Astrocyte of the hippocampus (primary cell): ENCODE measurements around the gene CCDC24.

Experiments used
- DNase-seq: peaks from one replicate; pipeline ENCODE4 v3.0.0; 2011; ENCODE audit warnings: low read depth, low spot score

CCDC24 gene

GRCh38 chr1:43991476-43992231 lies at the start of gene CCDC24:
Gene CCDC24, plus strand, starts transcription at chr1:43991599. Its CDS starts 280 bp downstream, at chr1:43991879.
- DNase-seq = peak; percentile 91

DNA sequence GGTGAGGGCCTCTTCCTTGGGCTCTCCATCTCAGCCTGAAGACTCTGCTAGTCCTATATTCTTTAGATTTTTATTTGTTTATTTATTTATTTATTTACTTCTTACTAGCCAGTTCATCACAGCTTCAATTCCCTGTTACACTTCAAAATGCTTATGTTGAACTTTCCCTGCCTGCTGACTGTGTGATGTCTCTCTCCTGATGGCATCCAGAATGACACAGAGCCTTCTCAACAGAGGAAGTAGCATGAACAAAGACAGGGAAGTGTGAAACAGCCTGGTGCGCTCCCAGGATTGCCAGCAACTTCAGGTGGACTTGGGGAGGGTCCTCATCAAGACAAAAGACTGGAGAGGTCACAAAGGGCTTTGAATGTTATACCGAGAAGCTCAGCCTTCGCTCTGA lies 49.0 kb upstream of the CCDC24 start:
- DNase-seq = no peak

DNA sequence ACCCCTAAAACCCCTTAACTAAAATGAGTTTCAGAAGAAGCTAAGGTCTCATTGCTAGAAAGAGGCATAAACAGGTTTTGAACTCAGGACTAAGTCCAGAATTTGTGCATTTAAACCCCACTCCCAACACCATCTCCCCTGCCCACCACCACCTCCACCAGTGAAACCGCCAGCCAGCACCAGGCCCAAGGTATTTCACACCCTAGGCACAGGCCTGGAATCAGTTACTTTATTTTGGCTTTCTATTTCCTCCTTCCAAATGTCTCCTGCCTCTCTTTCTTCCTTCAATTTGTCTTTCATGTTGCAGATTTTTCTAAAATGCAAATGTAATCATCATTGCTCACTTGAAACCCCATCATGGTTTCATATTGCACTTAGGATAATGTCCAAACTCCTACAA lies 46.5 kb upstream of the CCDC24 start:
- DNase-seq = no peak

GRCh38 chr1:43945674-43946235 lies 45.6 kb upstream of the CCDC24 start:
- DNase-seq = no peak

DNA sequence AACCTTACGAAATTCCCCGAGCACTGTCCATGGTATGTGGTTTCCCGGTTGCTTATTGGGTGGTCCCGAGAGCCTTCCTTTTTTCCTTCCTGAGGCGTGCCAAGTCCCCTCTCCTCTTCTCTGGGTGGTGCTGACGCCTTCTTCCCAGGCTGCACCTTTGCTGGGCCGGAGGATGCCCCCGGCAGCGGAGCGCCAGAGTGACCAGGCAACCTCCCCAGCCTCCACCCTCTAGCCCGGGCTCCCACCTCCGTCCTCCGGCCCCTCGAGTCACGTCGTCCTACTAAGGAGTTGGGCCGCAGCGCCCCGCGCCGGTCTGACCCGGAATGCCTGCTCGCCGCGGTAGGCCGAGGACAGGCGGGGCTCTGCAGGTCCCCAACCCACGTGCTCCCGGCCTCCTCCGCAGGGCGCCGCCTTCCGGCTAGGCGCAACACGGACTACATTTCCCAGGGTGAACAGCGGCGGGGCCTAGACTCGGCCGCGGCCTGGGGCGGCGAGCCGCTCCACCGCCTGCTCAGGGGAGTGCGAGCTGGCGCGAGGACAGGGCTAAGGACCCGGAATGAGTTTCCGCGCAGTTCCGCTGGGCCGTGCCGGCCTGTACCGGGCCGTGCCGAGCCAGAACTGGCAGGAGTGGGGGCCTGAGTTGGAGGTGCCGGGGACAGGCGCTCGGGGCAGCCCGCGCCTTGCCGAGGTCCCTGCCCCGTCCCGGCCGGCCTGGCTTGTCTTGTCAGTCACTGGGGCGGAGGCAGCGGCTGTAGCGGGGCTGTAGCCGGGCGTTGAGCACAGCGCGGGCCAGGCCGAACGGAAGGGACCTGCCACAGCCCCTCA lies 45.0 kb upstream of the CCDC24 start, which contains the start of gene IPO13:
Gene IPO13 (plus strand): TSS at position 715 of the 825 bp plus-strand sequence. CDS start 651 bp downstream, outside the sequence.
- DNase-seq = peak; percentile 98

DNA sequence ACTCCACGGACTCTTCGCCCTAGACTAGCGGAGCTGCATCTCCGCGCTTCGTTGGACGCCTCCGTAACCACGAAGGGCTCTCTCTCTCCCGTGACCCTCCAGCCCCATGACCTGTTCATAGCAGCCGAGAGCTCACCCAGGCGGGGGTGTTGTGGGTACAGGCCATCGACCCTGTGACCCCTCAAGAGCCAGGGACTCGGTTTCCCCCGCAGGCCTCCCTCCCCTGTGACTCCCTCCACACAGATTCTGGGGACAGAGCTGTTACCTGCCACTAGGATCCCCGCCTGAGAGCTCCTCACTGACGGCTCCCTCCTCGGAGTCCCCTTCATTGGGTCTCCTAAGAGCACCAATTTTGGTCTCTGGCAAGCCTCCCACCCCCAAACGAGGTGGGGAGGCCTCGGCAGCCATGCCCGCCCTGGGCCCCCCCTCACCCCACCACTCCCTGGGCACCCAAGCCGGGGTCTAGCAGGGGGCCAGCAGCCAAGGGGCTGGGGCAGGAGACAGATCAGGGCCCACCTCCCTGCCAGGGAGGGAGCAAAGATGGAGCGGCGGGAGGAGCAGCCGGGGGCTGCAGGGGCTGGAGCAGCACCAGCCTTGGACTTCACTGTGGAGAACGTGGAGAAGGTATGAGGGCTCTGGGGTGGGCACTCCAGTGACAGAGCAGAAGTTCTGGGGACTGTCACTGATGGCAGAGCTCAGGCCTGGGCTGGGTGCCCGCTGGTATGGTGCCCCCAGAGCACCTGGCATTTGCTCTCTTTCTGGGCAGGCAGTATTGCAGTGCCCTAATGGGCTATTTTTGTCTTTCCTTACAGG lies 44.1 kb upstream of the CCDC24 start:
- DNase-seq = no peak

- peak; percentile 21 for DNase-seq
Measured at GRCh38 chr1:43947874-43948437, 43.4 kb upstream of the CCDC24 start.

DNA sequence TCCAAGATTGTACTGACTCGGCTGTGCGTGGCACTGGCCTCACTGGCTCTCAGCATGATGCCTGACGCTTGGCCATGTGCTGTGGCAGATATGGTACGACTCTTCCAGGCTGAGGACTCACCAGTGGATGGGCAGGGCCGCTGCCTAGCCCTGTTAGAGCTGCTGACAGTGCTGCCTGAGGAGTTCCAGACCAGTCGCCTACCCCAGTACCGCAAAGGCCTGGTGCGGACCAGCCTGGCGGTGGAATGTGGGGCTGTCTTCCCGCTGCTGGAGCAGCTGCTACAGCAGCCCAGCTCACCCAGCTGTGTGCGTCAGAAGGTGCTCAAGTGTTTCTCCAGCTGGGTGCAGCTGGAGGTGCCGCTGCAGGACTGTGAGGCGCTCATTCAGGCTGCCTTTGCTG lies 41.7 kb upstream of the CCDC24 start:
- DNase-seq = no peak

DNA sequence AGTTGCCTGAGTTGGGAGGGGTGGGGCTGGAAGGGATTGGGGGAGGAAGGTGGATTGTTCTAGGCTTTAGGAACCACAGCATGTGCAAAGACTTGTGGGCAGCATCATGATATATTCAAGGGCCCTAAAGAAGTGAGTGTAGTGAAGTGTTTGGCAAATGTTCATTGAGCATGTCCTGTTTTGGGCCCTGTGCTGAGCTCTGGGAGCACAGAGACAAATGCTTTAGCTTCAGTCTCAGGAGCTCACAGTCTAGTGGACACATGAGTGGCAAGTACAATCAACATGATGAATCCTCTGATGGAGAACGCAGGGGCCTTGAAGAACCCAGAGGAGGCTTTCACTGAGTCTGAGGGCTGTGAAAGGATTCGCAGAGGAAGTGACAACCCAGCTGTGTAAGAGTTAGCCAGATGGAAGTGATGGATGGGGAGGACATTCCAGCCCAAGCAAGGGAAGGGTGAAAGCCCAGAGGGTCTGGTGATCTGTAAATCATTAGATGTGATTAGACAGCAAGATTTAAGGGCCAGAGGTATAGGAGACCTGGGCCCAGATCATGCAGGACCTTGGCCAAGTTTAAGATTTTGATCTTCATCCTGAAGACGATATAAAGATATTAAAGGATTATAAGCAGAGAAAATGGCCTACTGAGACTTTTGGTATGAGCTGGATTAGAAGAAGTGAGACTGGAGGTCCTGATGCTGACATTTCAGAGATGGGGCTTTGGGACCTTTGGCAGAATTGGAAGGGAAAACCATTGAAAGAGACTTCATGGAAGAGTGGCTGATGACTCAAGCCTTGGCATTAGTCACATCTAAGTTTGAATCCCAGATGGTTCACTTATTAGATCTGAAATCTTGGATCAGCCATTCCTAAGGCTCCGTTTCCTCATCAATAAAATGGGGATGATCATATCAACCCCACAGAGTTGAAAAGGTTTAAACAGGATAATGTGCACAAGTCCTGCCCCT lies 40.1 kb upstream of the CCDC24 start:
- no peak for DNase-seq

DNA sequence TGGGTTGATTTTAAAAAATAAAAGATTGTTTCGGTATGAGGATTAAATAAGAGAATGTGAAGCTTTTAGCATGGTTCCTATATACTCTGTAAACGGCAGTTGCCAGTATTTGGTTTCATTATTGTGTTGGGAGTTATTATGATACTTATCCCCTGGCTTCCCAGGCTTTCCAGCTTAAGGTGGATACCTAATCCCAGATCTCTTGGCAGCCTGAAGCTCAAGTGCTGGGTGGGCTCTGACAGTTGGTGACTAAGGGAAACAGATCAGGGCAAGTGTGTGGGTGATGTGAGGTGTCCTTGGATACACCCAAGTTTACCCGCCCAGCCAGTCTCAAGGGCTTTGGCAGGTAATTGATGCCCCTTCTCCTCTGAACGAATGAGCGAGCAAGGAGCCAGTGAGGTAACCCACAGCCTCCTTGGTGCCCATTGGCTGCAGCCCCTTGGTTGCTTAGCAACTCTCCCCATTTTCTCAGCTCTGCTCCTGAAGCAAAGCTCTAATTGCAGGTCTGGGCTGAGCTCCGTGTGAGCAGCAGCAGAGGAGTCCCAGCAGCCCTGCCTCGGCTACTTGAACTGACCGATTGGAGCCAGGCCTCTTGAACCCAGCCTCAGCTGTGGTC lies 38.6 kb upstream of the CCDC24 start:
- DNase-seq = peak; percentile 20

GRCh38 chr1:43953361-43953760 lies 38.0 kb upstream of the CCDC24 start:
- DNase-seq = no peak

DNA sequence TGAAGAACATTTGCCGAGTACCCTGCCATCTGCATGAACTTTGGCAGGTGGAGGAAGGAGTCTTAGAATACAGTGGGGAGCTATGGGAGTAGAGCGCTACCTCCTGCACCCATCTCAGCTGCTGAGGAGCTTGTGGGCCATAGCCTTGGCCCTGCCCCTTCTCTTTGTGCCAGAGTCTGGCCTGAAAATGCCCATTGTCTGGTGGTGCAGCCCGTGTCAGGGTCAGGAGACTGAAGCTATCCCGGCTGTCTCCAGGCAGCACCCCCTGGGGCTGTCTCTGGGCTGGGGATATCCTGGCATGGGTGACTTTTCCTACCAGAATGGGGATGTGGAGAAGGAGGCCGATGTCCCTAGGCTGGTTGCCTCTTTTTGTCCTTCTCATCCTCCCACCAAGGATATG lies 37.4 kb upstream of the CCDC24 start:
- DNase-seq = no peak

GRCh38 chr1:43956234-43956633 lies 35.2 kb upstream of the CCDC24 start:
- no peak for DNase-seq

DNA sequence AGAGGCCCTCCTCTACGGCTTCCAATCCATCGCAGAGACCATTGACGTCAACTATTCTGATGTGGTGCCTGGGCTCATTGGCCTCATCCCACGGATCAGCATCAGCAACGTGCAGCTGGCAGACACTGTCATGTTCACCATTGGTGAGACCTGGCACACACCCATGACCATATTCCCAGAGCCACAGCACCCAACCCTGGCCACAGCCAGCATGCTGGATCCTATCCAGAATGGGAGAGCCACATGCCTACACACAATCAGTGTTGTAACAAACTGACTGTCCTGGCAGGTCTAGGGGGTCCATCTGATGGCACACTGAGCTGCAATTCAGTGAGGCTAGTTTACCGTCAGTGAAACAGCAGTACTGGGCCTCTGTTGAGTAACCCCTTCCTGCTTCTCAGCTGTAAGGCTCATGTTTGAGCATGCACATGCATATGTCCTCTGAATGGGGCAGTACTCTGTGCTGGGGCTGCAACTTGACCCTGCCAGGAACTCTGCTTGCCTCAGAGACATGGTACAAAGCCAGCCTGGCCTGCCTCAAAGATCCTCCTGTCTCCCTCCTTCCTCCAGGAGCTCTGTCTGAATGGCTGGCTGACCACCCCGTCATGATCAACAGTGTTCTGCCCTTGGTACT lies 33.9 kb upstream of the CCDC24 start:
- DNase-seq = no peak

- DNase-seq = no peak
Measured at GRCh38 chr1:43958351-43959255, 32.8 kb upstream of the CCDC24 start.

GRCh38 chr1:43960798-43961197 lies 30.6 kb upstream of the CCDC24 start:
- no peak for DNase-seq

DNA sequence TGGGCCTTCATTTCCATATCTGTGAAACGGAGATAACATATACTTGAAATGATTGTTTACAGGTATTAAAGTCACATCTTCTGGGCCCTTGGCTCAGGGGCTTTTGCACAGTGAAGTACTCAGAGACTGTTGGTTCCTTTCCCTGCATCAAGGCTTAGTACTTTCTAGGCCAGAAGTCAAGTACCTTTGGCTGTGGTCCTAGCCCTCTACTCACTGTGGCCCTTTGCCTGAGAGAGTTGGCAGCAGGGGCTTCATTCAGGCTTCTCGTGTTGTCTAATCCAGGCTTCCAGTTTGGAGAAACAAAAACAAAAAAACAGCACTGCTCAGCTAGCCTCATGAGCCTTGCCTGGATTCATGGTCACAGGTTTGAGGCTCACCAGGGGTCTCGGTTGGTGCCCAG lies 29.7 kb upstream of the CCDC24 start:
- no peak for DNase-seq

DNA sequence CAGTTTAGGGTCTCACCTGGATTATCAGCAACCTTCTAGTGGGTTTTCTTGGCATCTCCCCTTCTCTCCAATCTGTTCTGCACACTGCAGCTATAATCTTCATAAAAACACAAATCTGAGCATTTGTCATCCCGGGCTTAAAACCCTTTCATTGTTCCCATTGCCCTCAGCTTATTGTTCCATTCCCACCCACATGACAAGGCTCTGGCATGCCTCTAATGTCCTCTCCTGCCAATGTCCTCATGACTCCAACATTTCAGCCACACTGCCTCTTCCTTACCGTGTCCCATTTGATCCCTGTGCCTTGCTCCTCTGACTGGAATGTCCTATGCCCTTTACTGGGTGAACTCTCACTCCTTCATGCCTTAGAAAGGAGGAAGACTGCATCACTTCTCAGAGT lies 29.1 kb upstream of the CCDC24 start:
- DNase-seq = no peak
